ENCODE results near the gene TNS2. TPM values are rescaled to one million over a fixed set of nuclear protein-coding genes. Genes with fewer than 3 reads are reported as not detected.
A peak's percentile ranks its signal among the peaks of the same experiment; 100 is the strongest.

The TNS2 gene
- total RNA-seq, 1 donor from 2014 or later, result 43.8 TPM

DNA sequence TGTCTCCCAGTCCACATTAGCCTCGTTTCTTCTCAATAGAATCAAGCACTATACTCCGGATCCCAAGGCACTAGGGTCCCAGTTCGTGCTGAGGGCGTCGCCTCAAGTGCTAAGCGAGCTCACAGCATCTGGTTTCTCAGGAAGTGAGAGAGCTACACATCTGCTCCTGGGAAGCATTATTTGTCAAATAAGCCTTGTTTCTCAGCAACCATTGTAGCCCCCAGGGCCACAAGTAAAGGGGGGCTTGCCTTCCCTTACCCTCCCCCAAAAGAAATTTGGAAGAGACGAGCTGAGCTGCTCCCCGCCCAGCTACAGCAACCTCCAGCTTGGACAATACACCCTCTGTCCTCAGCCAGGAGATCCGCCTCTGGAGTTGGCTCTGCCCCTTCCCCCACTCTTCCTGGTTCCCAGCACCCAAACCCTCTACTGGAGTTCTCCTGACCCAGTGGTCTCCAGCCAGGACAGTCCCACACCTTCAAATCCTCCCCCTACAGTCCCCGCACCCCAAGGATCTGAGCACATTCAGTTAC, 5.7 kb upstream of the TNS2 start:
- no peak for DNase-seq (ENCODE audit: low read depth)

DNA sequence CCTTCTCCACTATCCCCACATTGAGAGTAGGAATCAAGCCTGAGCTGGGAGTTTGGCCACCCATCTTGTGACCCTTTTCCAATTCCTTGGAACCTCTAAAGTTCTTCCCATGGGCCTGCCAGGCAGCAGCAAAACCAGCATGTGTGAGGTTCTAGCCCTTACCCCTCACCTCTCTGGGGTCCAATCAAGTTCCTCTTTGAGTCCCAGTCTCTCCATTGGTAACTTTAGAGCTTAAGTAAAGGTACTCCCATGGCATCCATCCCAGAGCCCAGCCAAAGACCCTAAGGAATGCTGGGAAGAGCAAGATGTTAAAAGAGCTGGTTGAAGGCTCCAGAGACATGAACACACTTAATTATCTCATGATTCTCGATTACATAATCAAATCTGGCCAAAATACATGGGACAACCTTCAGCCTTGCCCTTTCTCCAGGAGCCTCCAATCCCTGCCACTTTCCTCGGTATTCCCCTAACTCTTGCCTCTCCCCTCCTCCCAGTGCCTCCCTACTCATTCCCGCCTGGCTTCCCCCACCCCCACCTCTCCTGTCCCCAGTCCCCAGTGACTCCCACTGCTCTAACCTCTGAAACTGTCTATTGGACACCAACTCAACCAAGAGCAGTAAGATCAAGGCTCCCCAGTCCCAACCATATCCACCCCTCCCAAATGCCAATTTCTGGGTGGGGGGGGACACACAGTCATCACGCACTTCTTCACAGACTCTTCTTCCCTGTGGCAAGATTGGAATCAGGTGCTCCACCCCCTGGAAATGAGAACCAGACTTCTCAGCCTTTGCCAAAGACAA, 4.8 kb upstream of the TNS2 start:
- no peak for DNase-seq (ENCODE audit: low read depth)

DNA sequence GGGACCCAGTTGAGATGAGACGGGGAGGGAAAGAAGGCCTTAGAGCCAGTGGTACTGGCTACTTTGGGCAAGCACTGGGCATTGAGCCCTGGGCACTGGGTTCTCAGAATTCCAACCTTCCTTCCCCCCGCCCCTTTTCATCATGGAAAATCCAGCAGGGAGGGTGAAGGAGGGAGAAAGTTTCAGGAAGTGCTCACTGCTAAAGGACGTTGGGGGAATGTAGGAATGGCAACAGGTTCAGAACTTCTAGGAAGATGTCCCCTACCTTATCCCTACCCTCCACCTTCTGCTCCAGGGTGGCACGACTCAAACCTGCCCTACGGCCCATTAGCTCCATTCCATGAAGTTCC, 4.2 kb upstream of the TNS2 start:
- DNase-seq (ENCODE audit: low read depth), result no peak

DNA sequence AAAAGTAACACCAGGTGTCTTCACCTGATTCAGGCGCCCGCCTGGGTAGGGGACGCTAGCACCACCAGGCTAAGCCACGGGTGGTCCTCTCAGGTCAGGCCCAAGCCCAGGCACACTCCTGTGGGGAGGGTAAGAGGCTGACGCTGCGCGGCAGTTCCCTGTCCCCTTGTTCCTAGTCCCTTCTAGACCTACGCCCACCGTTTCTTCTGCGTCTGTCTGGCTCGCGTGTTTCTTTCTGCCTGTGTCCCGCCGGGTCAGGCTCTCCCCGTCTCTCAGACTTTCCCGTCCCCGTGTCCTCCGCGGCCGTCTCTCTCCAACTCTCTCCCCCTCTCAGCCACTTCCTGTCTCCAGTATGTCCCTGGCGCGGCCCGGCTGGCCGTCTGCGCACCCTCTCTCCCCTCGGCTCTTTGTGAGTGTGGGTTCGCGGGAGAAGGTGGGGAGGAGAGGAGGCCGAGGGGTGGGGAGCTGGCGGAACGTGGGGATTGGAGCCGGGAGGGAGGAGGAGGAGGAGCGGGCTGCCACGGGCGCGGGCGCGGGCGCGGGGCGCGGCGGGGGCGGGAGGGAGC, 3.1 kb upstream of the TNS2 start:
- DNase-seq (ENCODE audit: low read depth), result peak; percentile 87

DNA sequence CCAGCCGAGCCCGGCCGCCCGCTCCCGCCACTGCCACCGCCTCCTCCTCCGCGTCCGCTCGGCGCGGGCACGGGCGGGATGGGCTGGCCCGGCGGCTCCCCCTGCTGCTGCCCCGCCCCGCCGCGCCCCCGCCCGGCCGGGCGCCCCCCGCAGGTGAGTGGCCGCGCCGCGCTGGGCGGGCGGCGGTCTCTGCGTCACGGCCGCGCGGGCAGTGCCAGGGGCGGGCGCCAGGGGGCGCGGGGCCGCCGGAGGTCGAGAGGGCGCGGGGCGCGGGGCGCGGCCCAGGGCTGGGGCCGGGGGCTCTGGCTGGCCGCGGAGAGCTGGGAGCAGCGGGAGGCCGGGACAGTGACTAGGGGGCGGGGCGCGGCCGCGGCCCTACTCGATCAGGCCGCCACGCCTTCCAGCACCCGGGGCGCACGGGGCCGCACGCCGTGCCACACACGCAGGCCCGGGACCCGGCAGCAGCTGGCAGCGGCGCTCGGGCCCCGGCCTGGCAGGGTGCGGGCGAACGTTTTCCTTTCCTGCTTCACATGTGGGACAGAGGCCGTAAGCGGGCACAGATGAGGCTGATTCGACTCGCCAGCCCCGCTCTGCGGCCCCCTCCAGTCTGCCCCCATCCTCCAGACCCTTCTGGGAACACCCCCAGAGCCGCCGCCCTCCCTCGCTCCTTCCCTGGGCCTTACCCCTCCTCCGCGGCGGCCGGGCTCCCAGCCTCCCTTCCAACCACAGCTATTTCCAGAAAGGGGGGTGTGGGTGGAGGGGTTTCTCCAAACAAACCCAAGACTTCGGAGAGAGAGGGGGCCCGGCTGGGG, 2.4 kb upstream of the TNS2 start:
- peak; percentile 92 for DNase-seq (ENCODE audit: low read depth)

DNA sequence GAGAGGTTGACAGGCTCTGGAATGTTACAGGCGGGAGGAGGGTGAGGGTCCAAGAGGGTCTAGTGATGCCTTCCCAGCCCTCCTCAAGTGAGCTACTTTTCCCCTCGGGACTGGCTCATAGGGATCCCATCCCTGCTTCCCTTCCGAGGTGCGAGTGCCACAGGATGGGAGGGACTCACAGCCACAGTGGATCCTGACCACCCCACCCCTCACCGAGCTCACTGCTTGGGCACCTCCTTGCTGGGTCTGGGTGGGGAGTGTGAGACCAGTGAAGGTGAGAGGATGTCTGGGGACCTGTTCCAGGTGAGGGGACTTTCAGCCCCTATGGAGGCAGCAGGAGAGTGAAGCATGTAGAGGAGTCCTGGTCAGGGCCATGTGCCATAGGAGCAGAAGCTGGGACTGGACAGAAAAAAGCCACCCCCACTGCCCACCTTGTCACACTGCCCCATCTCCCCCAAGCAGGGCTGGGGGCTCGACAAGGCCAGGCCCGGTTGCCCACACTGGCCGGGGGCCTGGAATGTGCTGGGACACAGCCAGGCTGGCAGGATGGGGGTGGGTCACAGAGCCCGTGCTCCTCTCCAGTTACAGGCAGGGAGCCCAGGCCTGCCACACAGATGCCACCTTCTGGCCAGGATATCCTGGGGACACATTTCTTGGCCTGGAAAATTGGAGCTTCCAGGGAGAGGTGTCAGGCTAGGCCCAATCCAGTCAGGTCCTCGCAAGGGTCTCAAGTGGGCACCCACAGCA, 1.7 kb upstream of the TNS2 start:
- DNase-seq (ENCODE audit: low read depth), result peak; percentile 92

DNA sequence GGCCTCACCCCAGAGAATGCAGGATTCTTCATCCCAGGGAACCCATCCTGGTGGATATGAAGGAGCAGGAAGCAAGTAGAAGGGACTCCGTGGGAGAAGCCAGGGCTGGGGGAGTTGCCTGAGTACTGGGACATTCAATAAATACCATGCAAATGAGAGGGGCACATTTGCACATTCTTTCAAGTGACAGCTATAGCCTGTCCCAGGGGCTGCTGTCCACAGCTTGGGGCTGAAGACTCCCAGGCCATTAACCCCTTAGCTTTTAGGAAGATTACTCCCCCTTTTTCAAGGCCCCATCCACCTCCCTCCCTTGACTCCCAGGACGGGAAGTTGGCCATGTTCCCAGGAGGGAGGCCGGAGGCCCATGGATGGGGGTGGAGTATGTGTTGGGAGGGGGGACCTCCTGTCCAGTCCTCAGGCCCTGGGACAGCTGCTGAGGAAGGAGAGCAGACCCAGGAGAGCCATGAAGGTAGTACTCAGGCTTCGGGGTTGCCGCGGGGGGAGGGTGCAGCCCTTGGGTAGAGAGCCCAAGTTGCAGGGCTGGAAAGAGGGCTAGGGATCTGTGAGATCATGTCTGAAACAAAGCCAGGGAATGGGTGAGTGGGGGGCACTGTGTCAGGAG, 974 bp upstream of the TNS2 start:
- DNase-seq (ENCODE audit: low read depth), result peak; percentile 86

DNA sequence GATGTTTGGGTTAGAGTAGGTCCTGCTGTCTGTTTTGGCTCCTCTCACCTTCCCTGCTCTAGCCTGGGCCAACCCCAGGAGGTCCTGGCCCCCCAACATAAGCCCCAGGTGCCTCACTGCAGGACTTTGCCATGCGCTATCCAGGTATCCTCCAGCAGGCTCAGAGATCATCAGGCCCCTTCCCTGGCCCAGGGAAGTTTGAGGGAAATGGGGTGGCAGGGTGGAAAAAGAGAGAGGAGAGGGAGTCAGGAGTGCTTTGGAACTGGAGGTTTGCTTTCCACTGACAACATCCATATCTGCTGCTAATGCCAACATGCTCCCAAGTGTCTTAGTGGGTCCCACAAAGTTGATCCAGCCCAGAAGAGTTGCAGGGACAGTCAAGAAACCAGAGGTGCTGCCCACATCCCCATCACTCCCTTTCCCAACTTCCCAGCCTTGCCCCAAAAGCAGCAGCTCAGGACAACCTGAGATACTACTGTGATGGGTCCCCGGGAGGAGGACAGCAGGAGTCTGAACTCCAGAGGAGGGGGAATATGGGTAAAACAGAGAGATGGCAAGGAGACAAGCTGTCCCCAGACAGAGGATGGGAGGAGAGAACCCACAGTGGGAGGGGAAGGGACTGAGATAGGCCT, 677 bp downstream of the TNS2 start:
- no peak for DNase-seq (ENCODE audit: low read depth)

DNA sequence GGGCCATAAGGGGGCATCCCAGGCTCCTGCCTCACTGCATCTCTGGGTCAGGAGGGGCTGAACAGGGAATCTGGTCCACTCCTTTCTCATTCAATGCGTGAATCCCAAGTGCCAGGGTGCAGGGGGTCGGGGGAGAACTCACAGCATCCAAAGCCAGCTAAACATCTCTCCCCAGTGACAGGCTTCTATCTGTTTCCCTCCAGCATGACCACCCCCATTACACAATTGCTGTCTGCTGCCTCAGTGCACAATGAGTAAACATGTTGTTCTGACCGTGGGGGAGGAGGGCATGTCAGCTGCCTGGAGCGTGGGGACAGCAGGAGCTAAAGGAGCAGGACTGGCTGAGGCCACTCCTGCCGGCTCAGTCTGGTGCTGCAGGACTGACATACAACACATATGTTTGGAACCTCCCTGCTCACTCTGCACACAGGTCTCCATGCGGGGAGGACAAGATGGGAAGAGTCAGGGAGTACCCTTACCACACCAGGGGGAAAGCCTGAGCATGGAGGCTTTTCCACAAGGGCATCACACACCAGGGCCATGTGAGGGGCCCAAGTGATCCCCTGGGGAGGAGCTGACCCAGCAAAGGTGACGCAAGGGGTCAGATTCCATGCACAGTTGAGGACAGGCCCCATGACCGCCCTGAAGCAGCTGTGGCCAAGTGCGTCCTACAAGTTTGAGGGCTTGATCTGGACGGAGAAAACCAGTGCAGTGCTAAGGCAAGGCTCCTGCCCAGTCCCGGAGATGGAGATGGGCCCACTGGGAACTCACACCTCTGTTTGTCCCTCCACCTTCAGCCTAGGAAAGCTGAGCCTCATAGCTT, 1.4 kb downstream of the TNS2 start:
- peak; percentile 92 for DNase-seq (ENCODE audit: low read depth)

DNA sequence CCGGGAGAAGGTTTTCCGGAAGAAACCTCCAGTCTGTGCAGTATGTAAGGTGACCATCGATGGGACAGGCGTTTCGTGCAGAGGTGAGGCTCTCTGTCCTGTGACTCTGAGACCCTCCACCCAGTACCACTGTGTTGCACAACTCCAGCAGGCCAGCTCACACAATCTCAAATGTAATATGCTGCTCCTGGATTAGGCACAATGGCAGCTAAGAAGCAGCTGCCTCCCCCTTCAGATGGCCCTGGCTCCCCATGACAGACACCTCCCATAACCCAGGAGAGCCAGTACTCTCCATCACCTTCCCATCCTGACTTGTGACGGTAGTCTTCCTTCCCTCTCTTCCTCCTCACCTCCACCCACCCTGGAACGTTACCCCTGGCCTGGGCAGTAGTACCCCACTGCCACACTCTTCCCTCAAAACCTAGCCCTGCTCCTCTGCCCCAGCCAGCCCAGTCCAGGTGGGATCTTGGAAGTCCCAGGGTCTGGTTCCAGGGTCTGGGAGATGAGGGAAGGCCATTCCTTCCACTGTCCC, 2.1 kb downstream of the TNS2 start:
- peak; percentile 21 for DNase-seq (ENCODE audit: low read depth)

DNA sequence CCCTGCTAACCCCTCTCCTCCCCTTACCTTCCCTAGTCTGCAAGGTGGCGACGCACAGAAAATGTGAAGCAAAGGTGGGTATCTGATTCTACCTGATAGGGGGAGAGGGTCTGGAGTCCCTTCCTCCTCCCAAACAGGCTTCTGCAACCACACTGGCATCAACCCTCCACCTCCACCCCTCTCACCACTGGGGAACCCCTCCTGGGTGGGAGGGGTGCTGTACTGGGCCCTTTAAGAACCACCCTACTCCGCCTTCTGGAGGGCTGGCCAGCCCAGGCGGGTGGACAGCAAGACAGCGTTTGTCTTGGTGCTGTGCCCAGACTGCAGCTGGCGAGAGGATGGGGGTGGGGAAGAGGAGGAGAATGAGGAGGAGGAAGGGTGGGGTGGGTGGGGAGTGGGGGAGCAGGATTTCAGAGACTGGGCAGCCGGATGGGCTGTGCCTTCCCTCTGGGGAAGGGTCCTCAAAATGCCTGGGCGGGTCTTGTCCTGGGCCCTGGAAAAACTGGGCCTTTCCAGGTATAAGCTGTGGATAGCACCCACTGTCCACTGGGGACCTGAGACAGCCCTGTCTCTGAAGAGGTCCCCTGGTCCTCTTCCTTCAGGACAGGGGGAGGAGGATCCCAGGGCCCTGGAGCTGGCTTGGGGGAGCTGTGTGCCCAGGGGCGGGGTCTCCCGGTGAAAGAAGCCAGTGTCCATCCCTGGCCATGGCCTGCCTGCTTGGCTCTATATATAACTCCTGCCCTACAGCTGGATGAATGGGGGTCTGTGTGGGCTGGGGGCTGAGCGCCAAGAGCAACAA, 2.8 kb downstream of the TNS2 start:
- peak; percentile 93 for DNase-seq (ENCODE audit: low read depth)

DNA sequence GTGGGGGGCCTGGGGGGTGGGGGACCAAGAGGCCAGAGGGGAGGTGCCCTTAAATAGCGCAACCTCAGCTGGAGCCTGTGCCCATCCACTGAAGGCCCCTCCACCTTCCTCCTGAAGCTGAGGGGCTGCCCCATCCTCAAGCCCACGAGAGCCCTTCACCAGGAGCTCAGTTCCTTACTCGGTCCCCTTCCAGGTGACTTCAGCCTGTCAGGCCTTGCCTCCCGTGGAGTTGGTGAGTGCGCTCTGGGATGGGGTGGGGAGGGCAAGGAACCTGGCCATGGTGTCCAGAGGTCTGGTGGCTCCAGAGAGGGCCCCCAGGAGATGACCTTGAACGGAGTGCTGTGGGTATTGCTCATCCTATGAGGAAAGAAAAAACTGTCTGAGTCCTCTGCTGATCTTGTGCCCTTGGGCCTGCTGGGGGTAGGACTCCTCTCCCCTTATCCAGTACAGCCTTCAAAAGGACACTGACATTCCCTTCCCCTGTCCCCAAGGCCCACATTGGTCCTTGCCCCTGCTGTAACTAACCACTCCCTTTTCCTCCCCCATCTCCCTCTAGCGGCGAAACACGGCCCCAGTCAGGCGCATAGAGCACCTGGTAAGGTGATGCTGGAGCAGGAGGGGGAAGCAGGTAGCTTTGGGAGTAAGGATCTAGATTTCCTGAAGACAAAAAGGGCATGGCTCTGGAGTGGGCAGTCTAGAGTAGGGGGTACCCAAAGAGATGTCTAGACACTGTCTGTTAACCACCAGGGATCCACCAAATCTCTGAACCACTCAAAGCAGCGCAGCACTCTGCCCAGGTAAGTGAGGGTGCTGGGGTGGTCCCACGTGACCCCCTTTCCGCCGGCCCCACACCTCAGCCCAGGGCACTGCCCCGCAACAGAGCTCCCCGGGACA, 3.6 kb downstream of the TNS2 start:
- peak; percentile 34 for DNase-seq (ENCODE audit: low read depth)

DNA sequence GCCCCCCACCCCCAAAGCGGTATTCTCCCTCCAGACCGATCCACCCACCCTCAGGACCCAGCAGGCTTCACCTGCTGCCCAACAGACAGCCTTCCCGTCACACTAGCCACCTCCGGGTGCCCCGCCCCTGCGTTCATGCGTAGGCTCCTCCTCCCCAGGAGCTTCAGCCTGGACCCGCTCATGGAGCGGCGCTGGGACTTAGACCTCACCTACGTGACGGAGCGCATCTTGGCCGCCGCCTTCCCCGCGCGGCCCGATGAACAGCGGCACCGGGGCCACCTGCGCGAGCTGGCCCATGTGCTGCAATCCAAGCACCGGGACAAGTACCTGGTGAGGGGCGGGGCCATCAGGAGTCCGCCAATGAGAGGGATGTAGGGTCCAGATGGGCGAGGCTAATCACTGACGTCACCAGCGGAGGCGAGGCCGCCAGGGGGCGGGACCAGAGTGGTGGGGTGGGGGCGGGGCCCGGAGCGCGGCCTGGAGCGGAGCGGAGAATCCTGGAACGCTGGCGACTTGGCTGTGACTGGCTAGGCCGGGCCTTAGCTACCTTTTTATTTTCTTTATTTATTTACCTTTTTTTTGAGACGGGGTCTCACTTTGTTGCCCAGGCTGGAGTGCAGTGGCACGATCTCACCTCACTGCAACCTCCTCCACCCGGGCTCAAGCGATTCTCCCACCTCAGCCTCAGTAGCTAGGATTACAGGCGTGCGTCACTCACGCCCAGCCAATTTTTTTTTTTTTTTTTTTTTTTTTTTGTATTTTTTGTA, 4.4 kb downstream of the TNS2 start:
- DNase-seq (ENCODE audit: low read depth), result no peak

DNA sequence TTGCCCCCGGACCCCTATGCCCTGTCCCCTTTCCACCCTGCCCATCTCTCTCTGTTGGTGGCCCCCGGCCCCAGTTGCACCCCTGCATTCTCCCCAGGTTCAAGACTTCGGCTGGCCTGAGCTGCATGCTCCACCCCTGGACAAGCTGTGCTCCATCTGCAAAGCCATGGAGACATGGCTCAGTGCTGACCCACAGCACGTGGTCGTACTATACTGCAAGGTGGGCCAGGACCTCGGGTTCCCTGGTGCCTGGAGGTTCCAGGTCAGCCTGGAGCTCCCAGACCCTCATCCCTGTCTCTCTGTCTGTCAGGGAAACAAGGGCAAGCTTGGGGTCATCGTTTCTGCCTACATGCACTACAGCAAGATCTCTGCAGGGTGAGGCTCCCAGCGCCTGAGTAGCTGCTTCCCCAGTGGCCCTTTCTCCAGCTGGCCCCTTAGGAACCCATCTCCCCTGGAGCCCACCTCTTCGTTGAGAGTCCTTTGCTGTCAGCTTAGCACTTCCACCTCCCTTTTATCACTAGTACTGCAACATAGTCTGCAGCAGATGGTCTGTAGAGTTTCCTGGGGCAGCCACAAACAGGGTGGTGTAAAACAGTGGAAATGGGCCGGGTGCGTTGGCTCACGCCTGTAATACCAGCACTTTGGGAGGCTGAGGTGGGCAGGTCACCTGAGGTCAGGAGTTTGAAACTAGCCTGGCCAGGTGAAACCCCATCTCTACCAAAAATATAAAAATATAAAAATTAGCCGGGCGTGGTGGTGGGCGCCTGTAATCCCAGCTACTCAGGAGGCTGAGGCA, 5.8 kb downstream of the TNS2 start:
- no peak for DNase-seq (ENCODE audit: low read depth)

DNA sequence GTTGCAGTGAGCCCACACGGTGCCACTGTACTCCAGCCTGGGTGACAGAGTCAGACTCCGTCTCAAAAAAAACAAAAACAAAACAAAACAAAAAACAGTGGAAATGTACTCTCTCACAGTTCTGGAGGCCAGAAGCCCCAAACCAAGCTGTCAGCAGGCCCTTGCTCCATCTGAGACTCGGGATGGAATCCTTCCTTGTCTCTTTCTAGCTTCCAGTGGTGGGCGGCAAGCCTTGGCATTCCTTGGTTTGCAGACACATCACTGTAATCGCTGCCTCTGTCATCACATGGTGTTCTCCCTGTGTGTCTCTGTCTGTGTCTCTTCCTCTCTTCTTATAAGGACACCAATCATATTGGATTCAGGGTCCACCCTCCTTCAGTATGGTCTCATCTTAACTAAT, 6.4 kb downstream of the TNS2 start:
- peak; percentile 31 for DNase-seq (ENCODE audit: low read depth)

DNA sequence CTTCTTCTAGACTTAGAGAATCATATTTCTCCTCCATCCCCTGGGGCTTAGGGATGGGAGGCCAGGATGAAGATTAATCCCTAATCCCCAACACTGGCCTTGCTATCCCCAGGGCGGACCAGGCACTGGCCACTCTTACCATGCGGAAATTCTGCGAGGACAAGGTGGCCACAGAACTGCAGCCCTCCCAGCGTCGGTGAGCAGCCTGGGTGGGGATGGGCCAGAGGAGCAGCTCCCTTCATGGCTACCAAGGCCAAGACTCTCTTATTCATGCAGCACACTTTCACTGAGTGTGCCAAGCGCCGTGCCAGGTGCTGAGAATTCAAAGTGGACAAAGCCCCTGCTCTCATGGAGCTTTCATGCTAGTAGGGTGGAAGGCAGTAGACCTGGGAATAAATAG, 7.0 kb downstream of the TNS2 start:
- no peak for DNase-seq (ENCODE audit: low read depth)

All from myocyte (in vitro differentiated cells).